Smooth muscle cell (in vitro differentiated cells): ENCODE results near the gene FOXA1. TPM values are rescaled to one million over a fixed set of nuclear protein-coding genes. Genes with fewer than 3 reads are reported as not detected.

Experiments used
- DNase-seq: peaks from one replicate; lab custom pipeline; 2025; ENCODE audit not compliant: unreplicated experiment; lab: John Stamatoyannopoulos, UW
- H2AFZ ChIP-seq: fragments of 200-600 bp; sonication (generic); 2 replicates; pipeline ENCODE4 v1.6.0; 2016; ENCODE audit warnings: antibody characterized with exemption, low read depth, mild to moderate bottlenecking
- H3F3A ChIP-seq: fragments of 200-600 bp; sonication (generic); 2 replicates; pipeline ENCODE4 v1.6.0; 2017; ENCODE audit warnings: antibody characterized with exemption, low read depth
- H3K27ac ChIP-seq: fragments of 200-600 bp; sonication (generic); 2 replicates; pipeline ENCODE4 v1.5.1; 2016; ENCODE audit warnings: low read depth, mild to moderate bottlenecking
- H3K27me3 ChIP-seq: fragments of 200-600 bp; sonication (generic); 2 replicates; pipeline ENCODE4 v1.6.1; 2016; ENCODE audit warnings: low read depth, mild to moderate bottlenecking
- H3K36me3 ChIP-seq: fragments of 200-600 bp; sonication (generic); 2 replicates; pipeline ENCODE4 v1.5.1; 2016; ENCODE audit warnings: low read depth
- H3K4me1 ChIP-seq: fragments of 200-600 bp; sonication (generic); 2 replicates; pipeline ENCODE4 v1.5.1; 2016; ENCODE audit warnings: low read depth
- H3K4me2 ChIP-seq: fragments of 200-600 bp; sonication (generic); 2 replicates; pipeline ENCODE4 v1.6.0; 2016; ENCODE audit warnings: mild to moderate bottlenecking
- H3K4me3 ChIP-seq: fragments of 200-600 bp; sonication (generic); 2 replicates; pipeline ENCODE4 v1.5.1; 2016; ENCODE audit warnings: mild to moderate bottlenecking
- H3K79me2 ChIP-seq: fragments of 200-600 bp; sonication (generic); 2 replicates; pipeline ENCODE4 v1.6.0; 2016; ENCODE audit warnings: low read depth, mild to moderate bottlenecking
- H3K9ac ChIP-seq: fragments of 200-600 bp; sonication (generic); 2 replicates; pipeline ENCODE4 v1.6.0; 2016; ENCODE audit warnings: low read depth
- H3K9me3 ChIP-seq: fragments of 200-600 bp; sonication (generic); replicated peaks from 2 replicates; pipeline ENCODE4 v1.5.1; 2016; ENCODE audit warnings: low read depth
- H4K20me1 ChIP-seq: fragments of 200-600 bp; sonication (generic); 2 replicates; pipeline ENCODE4 v1.6.0; 2016; ENCODE audit warnings: low read depth
- CTCF ChIP-seq: fragments of 200-600 bp; sonication (generic); IDR thresholded peaks from 2 replicates; pipeline ENCODE4 v1.5.1; 2017; ENCODE audit warnings: borderline replicate concordance, mild to moderate bottlenecking, antibody characterized with exemption; ENCODE audit not compliant: insufficient read depth, poor library complexity, severe bottlenecking
- WGBS: methylation state at CpG from one replicate; pipeline ENCODE4 v1.1.7; 2016; ENCODE audit warnings: low lambda C conversion rate; 5-methylcytosine and 5-hydroxymethylcytosine counted together
- polyA plus RNA-seq: library from polyadenylated mRNA; unstranded; fragments of >200 nt; fragmentation: Nextera tagmentation; extraction: Ambion mirVana; gene quantifications from 2 replicates; pipeline ENCODE4 v1.2.1, GENCODE V29; 2016
- total RNA-seq: library from RNA; depleted of rRNA; stranded (reverse); fragments of >200 nt; gene quantifications from 2 replicates; pipeline ENCODE4 v1.2.3, GENCODE V29; 2014

The FOXA1 gene
- total and polyA plus RNA-seq, 2 experiments from 2014 or later: 0.18 TPM; not detected in 1

GRCh38 chr14:37569729-37570128 lies 25.3 kb downstream of the FOXA1 start:
- WGBS: 88% methylated on average over 7 of the region's 7 CpGs
- Histone ChIP-seq H3K27me3 (peaks cover 1% of the 10 kb centered on the region), H3K27ac (no peak overlapping the region), H2AFZ (no peak overlapping the region), H3K9me3 (no peaks in the 10 kb centered on the region), H4K20me1 (no peaks in the 10 kb centered on the region), H3K36me3 (no peaks in the 10 kb centered on the region), H3K4me3 (no peak overlapping the region), H3K4me2 (no peak overlapping the region), H3K79me2 (no peaks in the 10 kb centered on the region), H3K9ac (no peak overlapping the region), H3F3A (no peaks in the 10 kb centered on the region), H3K4me1 (peaks cover 11% of the 10 kb centered on the region)
- TF ChIP-seq CTCF: no peak
- DNase-seq: no peak

- no peak for DNase-seq
- Histone ChIP-seq H3K79me2 (no peaks in the 10 kb centered on the region), H3K4me2 (no peak overlapping the region), H3K27me3 (no peaks in the 10 kb centered on the region), H3K4me3 (peak overlapping the region; percentile 26), H3K9me3 (no peaks in the 10 kb centered on the region), H3K36me3 (no peaks in the 10 kb centered on the region), H2AFZ (no peak overlapping the region), H3F3A (no peaks in the 10 kb centered on the region), H3K27ac (no peak overlapping the region), H4K20me1 (no peaks in the 10 kb centered on the region), H3K4me1 (peaks cover 11% of the 10 kb centered on the region), H3K9ac (no peak overlapping the region)
- 35% methylated on average over 3 of the region's 3 CpGs for WGBS
- no peak for TF ChIP-seq CTCF
Measured at GRCh38 chr14:37566811-37567371, 28.2 kb downstream of the FOXA1 start.

GRCh38 chr14:37565550-37565949 lies 29.5 kb downstream of the FOXA1 start:
- H3K4me3 ChIP-seq: peak overlapping the region; percentile 26
- no peak for TF ChIP-seq CTCF
- no peak overlapping the region for H2AFZ ChIP-seq
- H3K27me3 ChIP-seq: no peaks in the 10 kb centered on the region
- no peaks in the 10 kb centered on the region for H3K9me3 ChIP-seq
- H3K79me2 ChIP-seq: no peaks in the 10 kb centered on the region
- H3K9ac ChIP-seq: no peak overlapping the region
- no peaks in the 10 kb centered on the region for H3K36me3 ChIP-seq
- H3K27ac ChIP-seq: no peak overlapping the region
- no peak overlapping the region for H3K4me2 ChIP-seq
- H4K20me1 ChIP-seq: no peaks in the 10 kb centered on the region
- 90% methylated on average over 1 of the region's 1 CpG for WGBS
- H3K4me1 ChIP-seq: peaks cover 11% of the 10 kb centered on the region
- H3F3A ChIP-seq: no peaks in the 10 kb centered on the region
- DNase-seq: no peak

- Histone ChIP-seq H3F3A (no peaks in the 10 kb centered on the region), H3K79me2 (no peaks in the 10 kb centered on the region), H3K9me3 (no peaks in the 10 kb centered on the region), H2AFZ (no peak overlapping the region), H3K4me2 (no peak overlapping the region), H3K4me1 (peaks cover 10% of the 10 kb centered on the region), H4K20me1 (no peaks in the 10 kb centered on the region), H3K4me3 (no peak overlapping the region), H3K36me3 (no peaks in the 10 kb centered on the region), H3K27me3 (no peaks in the 10 kb centered on the region), H3K27ac (no peak overlapping the region), H3K9ac (no peak overlapping the region)
- WGBS: 77% methylated on average over 2 of the region's 2 CpGs
- DNase-seq: no peak
- no peak for TF ChIP-seq CTCF
Measured at GRCh38 chr14:37563189-37563588, 31.9 kb downstream of the FOXA1 start.
